ENCODE measurements around the gene RPRD1B. TPM values are rescaled to one million over a fixed set of nuclear protein-coding genes. Genes with fewer than 3 reads are reported as not detected.
A peak's percentile ranks its signal among the peaks of the same experiment; 100 is the strongest.

RPRD1B gene
- polyA plus RNA-seq, 4 donors: 9.2 to 34.7 (median 13.6) TPM

GRCh38 chr20:38021087-38021772 is 12.3 kb upstream of the RPRD1B start:
- Histone ChIP-seq H3K4me3 (ENCODE audit: low read depth in 1 of 3, low read length in 3 of 3) (no peak overlapping the region), H3K4me1 (ENCODE audit: control insufficient read depth in 3 of 3, insufficient read depth in 2 of 3, low read depth in 1 of 3, low read length in 2 of 3) (peaks cover 0 to 6% (median 0%) of the 10 kb centered on the region in 3 donors), H3K9me3 (ENCODE audit: control insufficient read depth in 2 of 2, insufficient read depth in 1 of 2, low read depth in 1 of 2, low read length in 1 of 2) (peaks cover 0 to 15% of the 10 kb centered on the region in 2 donors), H3K27ac (ENCODE audit: low read depth in 1 of 3, low read length in 2 of 3) (no peak overlapping the region), H3K36me3 (ENCODE audit: control insufficient read depth in 3 of 3, insufficient read depth in 2 of 3, low read depth in 1 of 3, low read length in 3 of 3) (peaks cover 5 to 18% (median 8%) of the 10 kb centered on the region in 3 donors), H3K27me3 (ENCODE audit: control insufficient read depth in 3 of 3, insufficient read depth in 3 of 3, low read length in 3 of 3) (no peaks in the 10 kb centered on the region)
- no peak for DNase-seq
- no peak for FAIRE-seq
- WGBS, 3 donors: 78 to 91% (median 83%) methylated on average over 2 of the region's 2 CpGs

- no peaks in the 10 kb centered on the region for H3K27me3 ChIP-seq (ENCODE audit: control insufficient read depth in 3 of 3, insufficient read depth in 3 of 3, low read length in 3 of 3)
- 65 to 88% (median 82%) methylated on average over 5 of the region's 5 CpGs for WGBS, 3 donors
- peak in 1 of 2 donors; percentile 17 for DNase-seq
- no peak overlapping the region for H3K27ac ChIP-seq (ENCODE audit: low read depth in 1 of 3, low read length in 2 of 3)
- H3K36me3 ChIP-seq (ENCODE audit: control insufficient read depth in 3 of 3, insufficient read depth in 2 of 3, low read depth in 1 of 3, low read length in 3 of 3): peaks cover 0 to 15% (median 4%) of the 10 kb centered on the region in 3 donors
- peaks cover 0 to 6% (median 0%) of the 10 kb centered on the region in 3 donors for H3K4me1 ChIP-seq (ENCODE audit: control insufficient read depth in 3 of 3, insufficient read depth in 2 of 3, low read depth in 1 of 3, low read length in 2 of 3)
- no peak overlapping the region for H3K4me3 ChIP-seq (ENCODE audit: low read depth in 1 of 3, low read length in 3 of 3)
- H3K9me3 ChIP-seq (ENCODE audit: control insufficient read depth in 2 of 2, insufficient read depth in 1 of 2, low read depth in 1 of 2, low read length in 1 of 2): peaks cover 0 to 4% of the 10 kb centered on the region in 2 donors
- no peak for FAIRE-seq
Observed at GRCh38 chr20:38023181-38024001, 10.2 kb upstream of the RPRD1B start.

- peaks cover 0 to 11% (median 0%) of the 10 kb centered on the region in 3 donors for H3K36me3 ChIP-seq (ENCODE audit: control insufficient read depth in 3 of 3, insufficient read depth in 2 of 3, low read depth in 1 of 3, low read length in 3 of 3)
- H3K27ac ChIP-seq (ENCODE audit: low read depth in 1 of 3, low read length in 2 of 3): no peak overlapping the region
- H3K4me1 ChIP-seq (ENCODE audit: control insufficient read depth in 3 of 3, insufficient read depth in 2 of 3, low read depth in 1 of 3, low read length in 2 of 3): peaks cover 0 to 6% (median 0%) of the 10 kb centered on the region in 3 donors
- 83 to 88% (median 85%) methylated on average over 5 of the region's 5 CpGs for WGBS, 3 donors
- no peak overlapping the region for H3K4me3 ChIP-seq (ENCODE audit: low read depth in 1 of 3, low read length in 3 of 3)
- DNase-seq (no peak), FAIRE-seq (no peak)
- no peaks in the 10 kb centered on the region for H3K9me3 ChIP-seq (ENCODE audit: control insufficient read depth in 2 of 2, insufficient read depth in 1 of 2, low read depth in 1 of 2, low read length in 1 of 2)
- H3K27me3 ChIP-seq (ENCODE audit: control insufficient read depth in 3 of 3, insufficient read depth in 3 of 3, low read length in 3 of 3): no peaks in the 10 kb centered on the region
Observed at GRCh38 chr20:38024496-38024895, 9.1 kb upstream of the RPRD1B start.

GRCh38 chr20:38029453-38029852 is 4.1 kb upstream of the RPRD1B start:
- Histone ChIP-seq H3K27me3 (ENCODE audit: control insufficient read depth in 3 of 3, insufficient read depth in 3 of 3, low read length in 3 of 3) (no peaks in the 10 kb centered on the region), H3K27ac (ENCODE audit: low read depth in 1 of 3, low read length in 2 of 3) (no peak overlapping the region), H3K4me3 (ENCODE audit: low read depth in 1 of 3, low read length in 3 of 3) (no peak overlapping the region), H3K36me3 (ENCODE audit: control insufficient read depth in 3 of 3, insufficient read depth in 2 of 3, low read depth in 1 of 3, low read length in 3 of 3) (peaks cover 0 to 8% (median 0%) of the 10 kb centered on the region in 3 donors), H3K9me3 (ENCODE audit: control insufficient read depth in 2 of 2, insufficient read depth in 1 of 2, low read depth in 1 of 2, low read length in 1 of 2) (no peaks in the 10 kb centered on the region), H3K4me1 (ENCODE audit: control insufficient read depth in 3 of 3, insufficient read depth in 2 of 3, low read depth in 1 of 3, low read length in 2 of 3) (peaks cover 5 to 8% (median 7%) of the 10 kb centered on the region in 3 donors)
- WGBS, 3 donors: 88 to 96% (median 91%) methylated on average over 3 of the region's 3 CpGs
- no peak for FAIRE-seq
- DNase-seq: no peak

GRCh38 chr20:38031957-38032356 is 1.6 kb upstream of the RPRD1B start:
- peaks cover 0 to 4% (median 3%) of the 10 kb centered on the region in 3 donors for H3K36me3 ChIP-seq (ENCODE audit: control insufficient read depth in 3 of 3, insufficient read depth in 2 of 3, low read depth in 1 of 3, low read length in 3 of 3)
- no peak overlapping the region for H3K27ac ChIP-seq (ENCODE audit: low read depth in 1 of 3, low read length in 2 of 3)
- no peak overlapping the region for H3K4me3 ChIP-seq (ENCODE audit: low read depth in 1 of 3, low read length in 3 of 3)
- FAIRE-seq: no peak
- no peak for DNase-seq
- 86 to 92% (median 89%) methylated on average over 3 of the region's 3 CpGs for WGBS, 3 donors
- no peaks in the 10 kb centered on the region for H3K27me3 ChIP-seq (ENCODE audit: control insufficient read depth in 3 of 3, insufficient read depth in 3 of 3, low read length in 3 of 3)
- H3K4me1 ChIP-seq (ENCODE audit: control insufficient read depth in 3 of 3, insufficient read depth in 2 of 3, low read depth in 1 of 3, low read length in 2 of 3): peaks cover 9 to 14% (median 10%) of the 10 kb centered on the region in 3 donors
- H3K9me3 ChIP-seq (ENCODE audit: control insufficient read depth in 2 of 2, insufficient read depth in 1 of 2, low read depth in 1 of 2, low read length in 1 of 2): no peaks in the 10 kb centered on the region

- H3K27me3 ChIP-seq (ENCODE audit: control insufficient read depth in 3 of 3, insufficient read depth in 3 of 3, low read length in 3 of 3): no peaks in the 10 kb centered on the region
- H3K4me3 ChIP-seq (ENCODE audit: low read depth in 1 of 3, low read length in 3 of 3): peak overlapping the region; percentile 55 to 92 (median 82)
- H3K4me1 ChIP-seq (ENCODE audit: control insufficient read depth in 3 of 3, insufficient read depth in 2 of 3, low read depth in 1 of 3, low read length in 2 of 3): peaks cover 10 to 14% (median 12%) of the 10 kb centered on the region in 3 donors
- peaks cover 2 to 4% (median 3%) of the 10 kb centered on the region in 3 donors for H3K36me3 ChIP-seq (ENCODE audit: control insufficient read depth in 3 of 3, insufficient read depth in 2 of 3, low read depth in 1 of 3, low read length in 3 of 3)
- WGBS, 3 donors: 17 to 22% (median 18%) methylated on average over 28 of the region's 28 CpGs
- no peaks in the 10 kb centered on the region for H3K9me3 ChIP-seq (ENCODE audit: control insufficient read depth in 2 of 2, insufficient read depth in 1 of 2, low read depth in 1 of 2, low read length in 1 of 2)
- DNase-seq (no peak), FAIRE-seq (no peak)
- peak overlapping the region; percentile 78 to 95 (median 85) for H3K27ac ChIP-seq (ENCODE audit: low read depth in 1 of 3, low read length in 2 of 3)
Observed at GRCh38 chr20:38032585-38033329, 789 bp upstream of the RPRD1B start.

GRCh38 chr20:38034108-38034649 is 633 bp downstream of the RPRD1B start:
- Histone ChIP-seq H3K27me3 (ENCODE audit: control insufficient read depth in 3 of 3, insufficient read depth in 3 of 3, low read length in 3 of 3) (no peaks in the 10 kb centered on the region), H3K27ac (ENCODE audit: low read depth in 1 of 3, low read length in 2 of 3) (peak overlapping the region; percentile 78 to 95 (median 85)), H3K4me3 (ENCODE audit: low read depth in 1 of 3, low read length in 3 of 3) (peak overlapping the region; percentile 68 to 92 (median 82)), H3K4me1 (ENCODE audit: control insufficient read depth in 3 of 3, insufficient read depth in 2 of 3, low read depth in 1 of 3, low read length in 2 of 3) (peaks cover 10 to 14% (median 12%) of the 10 kb centered on the region in 3 donors), H3K36me3 (ENCODE audit: control insufficient read depth in 3 of 3, insufficient read depth in 2 of 3, low read depth in 1 of 3, low read length in 3 of 3) (peaks cover 2 to 4% (median 3%) of the 10 kb centered on the region in 3 donors), H3K9me3 (ENCODE audit: control insufficient read depth in 2 of 2, insufficient read depth in 1 of 2, low read depth in 1 of 2, low read length in 1 of 2) (no peaks in the 10 kb centered on the region)
- no peak for FAIRE-seq
- DNase-seq: no peak
- 3 to 8% (median 4%) methylated on average over 14 of the region's 14 CpGs for WGBS, 3 donors

- H3K9me3 ChIP-seq (ENCODE audit: control insufficient read depth in 2 of 2, insufficient read depth in 1 of 2, low read depth in 1 of 2, low read length in 1 of 2): no peaks in the 10 kb centered on the region
- H3K4me3 ChIP-seq (ENCODE audit: low read depth in 1 of 3, low read length in 3 of 3): peak overlapping the region in 2 of 3 donors; percentile 82 to 92
- no peaks in the 10 kb centered on the region for H3K27me3 ChIP-seq (ENCODE audit: control insufficient read depth in 3 of 3, insufficient read depth in 3 of 3, low read length in 3 of 3)
- H3K4me1 ChIP-seq (ENCODE audit: control insufficient read depth in 3 of 3, insufficient read depth in 2 of 3, low read depth in 1 of 3, low read length in 2 of 3): peaks cover 10 to 14% (median 12%) of the 10 kb centered on the region in 3 donors
- FAIRE-seq (no peak), DNase-seq (no peak)
- 45 to 69% (median 57%) methylated on average over 6 of the region's 6 CpGs for WGBS, 3 donors
- H3K36me3 ChIP-seq (ENCODE audit: control insufficient read depth in 3 of 3, insufficient read depth in 2 of 3, low read depth in 1 of 3, low read length in 3 of 3): peaks cover 2 to 10% (median 4%) of the 10 kb centered on the region in 3 donors
- no peak overlapping the region for H3K27ac ChIP-seq (ENCODE audit: low read depth in 1 of 3, low read length in 2 of 3)
Observed at GRCh38 chr20:38034961-38035360, 1.4 kb downstream of the RPRD1B start.

All from small intestine (tissue), 7 donors.